Activated CD4-positive, alpha-beta memory T cell treated with anti-CD3 and anti-CD28 coated beads for 36 hours (primary cell): Measurements from ENCODE around the gene GPR157. TPM values are rescaled to one million over a fixed set of nuclear protein-coding genes. Genes with fewer than 3 reads are reported as not detected.

ENCODE experiments used
- CTCF ChIA-PET: fragments of 350-600 bp; sonication (Branson Sonifier 250); formaldehyde crosslinking; loops from one replicate; lab custom pipeline; 2021; ENCODE audit warnings: antibody characterized with exemption, inconsistent platforms; lab: Charles Lee
- POLR2A ChIA-PET: fragments of 350-600 bp; sonication (Branson Sonifier 250); formaldehyde crosslinking; loops from one replicate; lab custom pipeline; 2021; ENCODE audit warnings: antibody characterized with exemption; lab: Charles Lee
- DNase-seq: peaks from one replicate; pipeline ENCODE4 v3.0.0-alpha.2; 2020
- H3K27ac Mint-ChIP-seq: one replicate; pipeline ENCODE4 v1.8.0; 2021; ENCODE audit warnings: mixed read lengths
- H3K27me3 Mint-ChIP-seq: one replicate; pipeline ENCODE4 v1.8.0; 2021; ENCODE audit warnings: mixed read lengths
- H3K36me3 Mint-ChIP-seq: one replicate; pipeline ENCODE4 v1.8.0; 2021; ENCODE audit warnings: mixed read lengths
- H3K4me1 Mint-ChIP-seq: one replicate; pipeline ENCODE4 v1.8.0; 2021; ENCODE audit warnings: low read depth, mixed read lengths
- H3K4me3 Mint-ChIP-seq: one replicate; pipeline ENCODE4 v1.8.0; 2021; ENCODE audit warnings: mild to moderate bottlenecking, mixed read lengths
- H3K9me3 Mint-ChIP-seq: one replicate; pipeline ENCODE4 v1.8.0; 2021; ENCODE audit warnings: mixed read lengths
- intact Hi-C: fragments of 100-400 bp; cut with micrococcal nuclease; formaldehyde crosslinking; loops from one replicate; pipeline ENCODE4 v1.15.1; 2023
- total RNA-seq, 2 experiments: library from RNA; stranded (reverse); gene quantifications; one replicate each; pipeline ENCODE4 v1.2.3, GENCODE V29; 2021

The GPR157 gene
- total RNA-seq, 2 experiments from 2014 or later, result 3.5 to 3.9 TPM

DNA sequence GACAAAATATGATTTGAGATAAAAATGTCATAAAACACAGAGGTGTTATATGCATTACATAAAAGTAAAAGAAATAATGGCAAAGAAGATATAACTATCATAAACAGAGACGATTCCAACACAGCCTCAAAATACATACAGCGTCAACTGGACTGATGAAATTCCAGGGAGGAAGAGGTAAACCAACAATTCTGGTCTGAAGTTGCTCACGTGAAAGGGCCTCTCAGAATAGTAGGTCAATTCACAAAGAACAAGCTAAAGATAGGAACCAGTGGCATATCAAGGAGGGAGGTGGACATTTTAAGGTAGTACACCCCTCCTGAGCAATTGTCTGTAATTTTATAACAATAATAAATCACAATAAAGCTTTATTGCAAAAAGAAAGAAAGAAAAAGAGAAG lies 78.1 kb downstream of the GPR157 start:
- ChIA-PET CTCF (interaction anchor here (1.2 kb wide), 1 partner anchor 46 kb away, joined by 3 read pairs; no protein-coding TSS in a partner anchor), POLR2A (no interaction called here)
- DNase-seq, result no peak
- Mint-ChIP-seq H3K27me3 (peaks cover 3% of the 10 kb centered on the region), H3K4me1 (no peaks in the 10 kb centered on the region), H3K36me3 (no peaks in the 10 kb centered on the region), H3K4me3 (no peak overlapping the region), H3K27ac (no peak overlapping the region), H3K9me3 (no peaks in the 10 kb centered on the region)
- intact Hi-C loops, result no loop called here

Other genes with a start within 250 kb of the GPR157 start
- gene CA6, start 183.2 kb downstream of the GPR157 start, total RNA-seq, result under 1 TPM; 0.17 to 0.26 TPM
- gene SLC2A7, start 102.7 kb downstream of the GPR157 start, total RNA-seq, result not detected
- gene SLC2A5, start 59.5 kb downstream of the GPR157 start, total RNA-seq, result not detected
- 10 to 100 TPM in 1 of 2 experiments, 1 to 10 TPM in 1; 9.3 to 10.4 TPM for gene H6PD, start 105.7 kb upstream of the GPR157 start, total RNA-seq
- 10 to 100 TPM; 11.0 to 12.5 TPM for gene SPSB1, start 163.8 kb upstream of the GPR157 start, total RNA-seq